Skin of body (tissue), 2 donors: ENCODE results near the gene AGPAT2. TPM values are rescaled to one million over a fixed set of nuclear protein-coding genes. Genes with fewer than 3 reads are reported as not detected.

Experiments
- DNase-seq: peaks from one replicate; lab custom pipeline; 2025; lab: John Stamatoyannopoulos, UW
- total RNA-seq: library from RNA; depleted of rRNA; stranded (reverse); fragments of >200 nt; gene quantifications from one replicate; pipeline ENCODE4 v1.2.3, GENCODE V29; 2014

AGPAT2 gene
- total RNA-seq, 1 donor from 2014 or later = 45.4 TPM

DNA sequence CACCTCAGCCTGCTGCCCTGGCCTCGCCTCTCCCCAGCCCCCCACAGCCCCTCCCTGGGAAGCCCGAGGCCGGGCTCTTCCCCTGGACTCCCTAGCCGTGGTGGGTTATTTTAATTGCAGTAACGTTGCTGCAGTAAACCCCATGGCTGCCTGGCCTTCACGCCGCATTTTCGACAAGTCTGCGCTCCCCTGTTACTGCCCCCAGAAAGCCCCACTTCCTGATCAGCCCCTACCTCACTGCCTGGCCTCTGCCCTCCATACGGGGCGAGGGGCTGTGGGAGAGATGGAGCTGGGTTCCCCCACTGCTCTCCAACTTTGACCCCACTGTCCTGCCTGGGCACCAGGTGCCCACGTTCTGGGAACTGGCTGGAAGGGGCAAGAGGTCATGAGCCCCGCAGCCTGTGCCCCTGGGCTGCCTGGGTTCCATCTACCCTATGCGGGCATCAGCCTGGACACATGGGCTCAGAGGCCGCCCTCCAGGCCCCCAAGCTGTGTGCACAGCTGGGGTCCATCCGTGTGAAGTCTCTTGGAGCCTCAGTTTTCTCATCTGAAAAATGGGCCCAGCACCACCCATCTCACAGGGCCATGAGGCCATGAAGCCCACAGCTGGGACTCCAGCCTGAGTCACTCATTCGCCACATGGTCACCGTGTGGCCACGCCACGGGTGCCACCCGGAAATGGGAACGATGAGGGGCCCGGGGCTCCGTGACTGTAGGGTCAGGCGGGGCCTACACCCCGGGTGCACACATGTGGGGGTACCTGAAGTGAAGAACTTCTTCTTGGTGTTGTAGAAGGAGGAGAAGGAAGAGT, 13.1 kb downstream of the AGPAT2 start:
- no peak for DNase-seq

DNA sequence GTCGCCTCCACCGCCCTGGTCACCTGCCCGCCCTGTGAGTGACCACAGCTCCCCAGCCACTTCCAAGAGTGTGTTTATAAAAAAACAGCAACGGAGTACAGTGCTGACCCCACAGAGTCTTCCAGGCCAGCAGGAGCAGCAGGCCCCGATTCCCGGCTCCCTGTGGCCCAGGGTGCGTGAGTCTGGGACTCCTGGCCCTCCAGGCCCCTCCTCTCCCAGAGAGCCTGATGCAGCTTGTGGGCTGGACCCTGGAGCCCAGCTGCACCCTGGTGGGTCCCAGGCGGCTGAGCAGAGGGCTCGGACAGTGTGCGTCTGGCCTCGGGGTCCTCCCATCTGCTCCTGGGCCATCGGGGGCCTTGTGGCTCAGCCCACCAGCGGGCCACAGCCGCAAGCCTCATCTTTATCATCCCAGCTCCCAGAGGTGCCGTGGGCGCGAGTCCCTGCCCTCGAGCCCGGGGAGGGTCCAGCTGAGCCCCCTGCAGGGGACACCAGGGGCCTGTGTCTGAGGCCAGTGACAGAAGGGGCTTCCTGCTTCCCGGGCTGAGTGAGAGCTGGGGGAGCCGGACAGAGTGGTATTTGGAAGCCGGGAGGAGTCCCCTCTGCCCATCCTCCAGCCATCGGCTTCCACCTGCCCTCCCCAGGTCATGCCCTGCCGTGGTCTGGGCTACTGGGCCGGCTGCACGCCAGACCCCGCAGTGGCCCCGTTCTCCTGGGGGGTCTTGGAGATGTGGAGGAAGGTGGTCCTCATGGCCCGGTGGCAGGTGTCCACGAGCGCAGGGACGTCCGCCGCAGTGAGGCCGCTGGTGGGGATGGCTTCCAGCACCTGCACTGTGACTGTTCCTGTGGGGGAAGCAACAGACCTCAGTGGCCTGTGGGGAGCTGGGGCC, 13.9 kb downstream of the AGPAT2 start:
- no peak for DNase-seq

DNA sequence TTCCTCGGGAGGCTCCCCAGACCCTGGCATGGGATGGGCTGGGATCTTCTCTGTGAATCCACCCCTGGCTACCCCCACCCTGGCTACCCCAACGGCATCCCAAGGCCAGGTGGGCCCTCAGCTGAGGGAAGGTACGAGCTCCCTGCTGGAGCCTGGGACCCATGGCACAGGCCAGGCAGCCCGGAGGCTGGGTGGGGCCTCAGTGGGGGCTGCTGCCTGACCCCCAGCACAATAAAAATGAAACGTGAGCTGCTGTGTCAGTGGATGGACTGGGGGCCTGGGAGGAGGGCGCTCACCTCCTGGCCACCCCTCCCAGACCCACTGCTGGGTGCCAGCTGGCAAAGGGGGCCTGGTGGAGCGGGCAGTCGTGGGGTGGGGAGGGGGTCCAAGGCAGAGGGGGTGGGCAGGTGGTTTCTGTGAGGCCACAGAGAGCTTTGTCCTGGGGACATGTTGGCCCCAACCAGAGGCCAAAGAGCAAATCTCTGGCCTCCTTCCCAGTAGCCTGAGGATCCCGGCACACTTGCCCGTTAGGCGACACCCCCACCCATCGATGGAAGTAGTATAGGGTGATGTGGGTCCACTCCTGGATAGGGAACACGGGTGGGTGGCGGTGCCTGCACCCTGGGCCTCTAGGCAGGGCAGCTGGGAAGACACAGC, 14.7 kb downstream of the AGPAT2 start:
- DNase-seq = no peak

DNA sequence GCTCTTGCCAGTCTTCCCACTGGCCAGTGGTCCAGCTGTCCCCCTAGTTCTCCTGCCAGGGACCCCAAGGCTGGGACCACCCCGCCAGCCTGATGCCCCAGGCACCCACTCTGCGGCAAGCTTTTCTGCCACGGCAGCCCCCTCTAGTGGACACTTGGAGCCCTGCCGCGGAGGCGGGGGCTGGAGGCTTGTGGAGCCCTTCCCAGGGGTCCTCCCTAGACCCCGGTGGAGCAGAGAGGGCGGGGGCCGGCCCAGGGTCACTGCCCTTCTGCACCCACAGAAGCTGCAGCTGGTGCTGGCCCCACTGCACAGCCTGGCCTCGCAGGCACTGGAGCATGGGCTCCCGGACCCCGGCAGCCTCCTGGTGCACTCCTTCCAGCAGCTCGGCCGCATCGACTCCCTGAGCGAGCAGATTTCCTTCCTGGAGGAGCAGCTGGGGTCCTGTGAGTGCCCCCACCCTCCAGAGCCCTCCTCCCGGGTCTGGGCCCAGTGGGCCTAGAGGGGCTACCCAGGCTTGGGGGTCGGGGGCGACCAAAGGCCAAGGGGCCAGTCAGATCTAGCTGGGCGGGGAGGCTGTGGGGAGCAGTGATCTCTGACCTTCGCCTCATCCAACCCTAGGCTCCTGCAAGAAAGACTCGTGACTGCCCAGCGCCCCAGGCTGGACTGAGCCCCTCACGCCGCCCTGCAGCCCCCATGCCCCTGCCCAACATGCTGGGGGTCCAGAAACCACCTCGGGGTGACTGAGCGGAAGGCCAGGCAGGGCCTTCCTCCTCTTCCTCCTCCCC, 15.4 kb downstream of the AGPAT2 start:
- DNase-seq = no peak

DNA sequence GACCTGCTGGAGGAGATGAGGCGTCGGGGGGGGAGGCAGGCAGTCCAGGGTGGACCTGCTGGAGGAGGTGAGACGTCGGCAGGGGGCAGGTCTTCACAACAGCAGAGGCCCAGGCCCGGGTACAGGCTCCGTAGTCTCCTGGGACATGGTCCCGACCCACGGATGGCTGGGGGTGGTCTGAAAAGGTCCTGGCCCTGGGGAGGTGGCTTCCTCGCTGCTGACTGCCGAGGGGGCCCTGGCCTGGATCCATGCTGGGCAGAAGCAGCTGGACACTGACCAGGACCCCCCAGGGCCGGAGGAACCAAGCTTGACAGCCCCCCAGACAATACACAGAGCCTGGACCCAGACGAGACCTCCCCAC, 16.0 kb downstream of the AGPAT2 start:
- DNase-seq = no peak

DNA sequence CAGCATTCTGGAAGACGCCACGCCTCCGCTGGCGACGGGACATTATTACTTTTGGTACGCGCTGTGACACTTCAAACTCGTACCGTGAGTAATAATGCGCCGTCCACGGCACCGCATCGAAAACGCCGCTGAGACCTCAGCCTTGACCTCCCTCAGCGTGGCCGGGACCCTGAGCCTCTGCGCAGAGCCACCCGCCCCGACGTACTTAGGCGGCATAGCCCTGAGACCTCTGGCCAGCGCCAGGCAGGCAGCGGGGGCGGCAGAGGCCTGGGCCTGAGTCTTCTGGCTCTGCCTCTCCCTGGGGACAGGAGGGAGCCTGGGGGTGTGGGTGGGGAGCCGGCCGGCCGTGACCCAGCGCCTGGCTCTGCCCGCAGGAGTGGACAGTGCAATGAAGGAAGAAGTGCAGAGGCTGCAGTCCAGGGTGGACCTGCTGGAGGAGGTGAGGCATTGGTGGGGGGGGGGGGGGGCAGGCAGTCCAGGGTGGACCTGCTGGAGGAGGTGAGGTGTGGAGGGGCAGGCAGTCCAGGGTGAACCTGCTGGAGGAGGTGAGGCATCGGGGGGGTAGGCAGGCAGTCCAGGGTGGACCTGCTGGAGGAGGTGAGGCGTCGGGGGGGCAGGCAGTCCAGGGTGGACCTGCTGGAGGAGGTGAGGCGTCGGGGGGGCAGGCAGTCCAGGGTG, 16.5 kb downstream of the AGPAT2 start:
- no peak for DNase-seq

DNA sequence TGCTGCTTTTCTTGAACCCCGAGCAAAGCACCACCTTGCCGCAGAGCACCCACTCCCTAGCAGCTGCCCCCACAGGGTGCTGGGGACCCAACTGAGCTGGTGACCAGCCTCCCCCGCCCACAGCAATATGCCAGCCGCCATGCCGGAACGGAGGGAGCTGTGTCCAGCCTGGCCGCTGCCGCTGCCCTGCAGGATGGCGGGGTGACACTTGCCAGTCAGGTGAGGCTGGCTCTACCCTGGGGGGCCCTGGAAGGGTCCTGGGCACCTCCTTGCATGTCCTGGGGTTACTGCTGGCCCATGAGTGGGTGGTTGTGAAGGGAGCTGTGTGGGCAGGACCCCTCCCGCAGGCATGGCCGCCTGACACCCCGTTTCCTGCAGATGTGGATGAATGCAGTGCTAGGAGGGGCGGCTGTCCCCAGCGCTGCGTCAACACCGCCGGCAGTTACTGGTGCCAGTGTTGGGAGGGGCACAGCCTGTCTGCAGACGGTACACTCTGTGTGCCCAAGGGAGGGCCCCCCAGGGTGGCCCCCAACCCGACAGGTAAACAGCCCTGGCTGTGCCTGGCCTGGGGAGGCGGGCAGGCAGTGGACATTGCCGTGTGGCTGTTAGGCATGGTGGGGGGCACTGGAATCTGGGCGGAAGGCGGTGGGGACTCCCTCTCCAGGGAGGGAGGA, 17.3 kb downstream of the AGPAT2 start:
- DNase-seq = no peak

DNA sequence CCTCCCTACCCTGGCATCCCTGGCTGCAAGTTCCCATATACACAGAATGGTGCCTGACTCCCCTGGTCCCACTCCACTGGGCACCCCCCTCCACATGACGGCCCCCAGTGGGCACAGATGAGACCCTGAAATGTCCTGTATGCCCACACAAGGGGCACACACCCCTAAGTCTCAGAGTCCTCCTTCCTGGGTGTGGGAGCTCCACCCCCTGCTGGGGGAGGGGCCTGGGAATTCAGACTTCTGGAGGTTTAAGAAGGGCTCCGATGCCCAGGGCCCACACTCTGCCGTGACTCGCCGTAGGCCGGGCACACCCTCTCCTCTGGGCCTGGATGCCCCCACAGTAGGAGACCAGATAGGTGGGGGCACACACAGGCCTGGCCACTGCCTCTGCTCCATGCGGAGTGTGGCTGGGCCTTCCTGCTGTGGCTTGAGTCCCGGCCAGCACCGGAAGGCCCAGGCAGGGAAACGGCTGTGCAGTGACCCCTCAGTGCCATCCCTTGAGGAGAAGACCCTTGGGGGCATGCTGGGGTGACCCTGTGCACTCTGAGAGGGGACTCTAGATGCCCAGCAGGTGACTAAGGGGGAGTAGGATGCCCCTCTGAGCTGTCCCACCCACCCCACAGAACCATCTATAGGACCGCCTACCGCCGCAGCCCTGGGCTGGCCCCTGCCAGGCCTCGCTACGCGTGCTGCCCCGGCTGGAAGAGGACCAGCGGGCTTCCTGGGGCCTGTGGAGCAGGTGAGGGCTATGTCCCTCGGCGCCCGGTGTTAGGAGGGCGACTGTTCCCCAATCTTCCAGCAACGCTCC, 18.1 kb downstream of the AGPAT2 start:
- no peak for DNase-seq

DNA sequence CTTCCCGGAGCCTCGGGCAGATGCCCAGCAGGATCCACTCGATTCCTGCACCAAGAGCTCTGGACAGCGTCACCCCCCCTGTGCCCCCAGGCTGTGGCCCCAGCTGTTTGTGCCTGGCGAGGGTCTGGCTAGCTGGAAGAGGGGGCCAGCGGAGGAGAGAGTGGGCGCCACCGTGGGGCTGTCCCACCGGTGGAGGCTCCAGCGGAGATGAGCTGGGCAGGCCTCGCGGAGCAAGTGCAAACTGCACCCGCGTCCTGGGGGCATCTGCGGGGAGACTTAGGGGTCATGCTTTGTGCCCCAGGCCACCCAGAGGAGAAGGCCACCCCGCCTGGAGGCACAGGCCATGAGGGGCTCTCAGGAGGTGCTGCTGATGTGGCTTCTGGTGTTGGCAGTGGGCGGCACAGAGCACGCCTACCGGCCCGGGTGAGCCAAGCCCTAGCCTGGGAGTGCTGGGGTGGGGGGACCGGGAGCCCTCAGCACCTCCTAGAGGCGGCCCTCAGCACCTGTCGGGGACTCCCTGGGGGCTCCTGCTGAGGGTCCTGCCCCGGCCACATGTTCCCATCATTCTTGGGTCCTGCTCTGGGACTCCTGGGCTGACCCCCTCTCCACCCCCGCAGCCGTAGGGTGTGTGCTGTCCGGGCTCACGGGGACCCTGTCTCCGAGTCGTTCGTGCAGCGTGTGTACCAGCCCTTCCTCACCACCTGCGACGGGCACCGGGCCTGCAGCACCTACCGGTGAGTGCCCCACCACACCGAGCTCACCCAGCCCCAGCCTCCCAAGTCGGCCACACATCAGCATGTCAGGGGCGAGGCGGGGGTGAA, 19.1 kb downstream of the AGPAT2 start:
- no peak for DNase-seq

DNA sequence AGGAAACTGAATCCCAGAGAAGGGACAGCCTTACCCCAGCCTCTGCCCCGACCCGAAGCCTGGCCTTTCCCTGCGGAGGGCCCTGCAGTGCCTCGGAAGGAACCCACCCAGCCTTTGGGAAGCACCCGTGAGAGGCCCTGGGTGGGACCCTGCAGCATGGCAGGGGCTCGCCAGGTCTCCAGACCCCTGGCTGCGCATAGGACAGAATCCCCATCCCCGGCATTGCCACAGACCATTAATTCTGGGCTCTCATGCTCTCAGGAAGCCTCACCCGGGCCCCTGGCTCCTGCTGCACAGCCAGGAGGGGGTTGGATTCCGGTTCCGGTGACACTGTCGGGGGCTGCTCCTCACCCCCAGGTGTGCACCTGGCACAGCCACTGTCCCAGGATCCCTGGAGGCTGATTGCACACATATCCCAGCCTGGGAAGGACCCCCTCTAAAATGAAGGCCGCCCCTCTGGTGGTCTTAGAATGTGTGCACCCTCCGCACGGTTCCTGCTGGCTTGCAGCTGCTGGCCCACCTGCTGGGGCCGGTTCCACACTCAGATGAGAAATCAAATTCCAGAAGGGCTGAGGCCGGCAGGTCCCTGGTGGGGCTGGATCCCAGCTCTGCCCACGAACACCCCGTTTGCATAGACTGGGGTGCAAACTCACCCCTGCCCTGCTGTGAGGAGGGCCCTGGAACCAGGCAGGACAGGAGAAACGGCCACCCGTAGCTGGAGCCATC, 19.9 kb downstream of the AGPAT2 start:
- DNase-seq = no peak

DNA sequence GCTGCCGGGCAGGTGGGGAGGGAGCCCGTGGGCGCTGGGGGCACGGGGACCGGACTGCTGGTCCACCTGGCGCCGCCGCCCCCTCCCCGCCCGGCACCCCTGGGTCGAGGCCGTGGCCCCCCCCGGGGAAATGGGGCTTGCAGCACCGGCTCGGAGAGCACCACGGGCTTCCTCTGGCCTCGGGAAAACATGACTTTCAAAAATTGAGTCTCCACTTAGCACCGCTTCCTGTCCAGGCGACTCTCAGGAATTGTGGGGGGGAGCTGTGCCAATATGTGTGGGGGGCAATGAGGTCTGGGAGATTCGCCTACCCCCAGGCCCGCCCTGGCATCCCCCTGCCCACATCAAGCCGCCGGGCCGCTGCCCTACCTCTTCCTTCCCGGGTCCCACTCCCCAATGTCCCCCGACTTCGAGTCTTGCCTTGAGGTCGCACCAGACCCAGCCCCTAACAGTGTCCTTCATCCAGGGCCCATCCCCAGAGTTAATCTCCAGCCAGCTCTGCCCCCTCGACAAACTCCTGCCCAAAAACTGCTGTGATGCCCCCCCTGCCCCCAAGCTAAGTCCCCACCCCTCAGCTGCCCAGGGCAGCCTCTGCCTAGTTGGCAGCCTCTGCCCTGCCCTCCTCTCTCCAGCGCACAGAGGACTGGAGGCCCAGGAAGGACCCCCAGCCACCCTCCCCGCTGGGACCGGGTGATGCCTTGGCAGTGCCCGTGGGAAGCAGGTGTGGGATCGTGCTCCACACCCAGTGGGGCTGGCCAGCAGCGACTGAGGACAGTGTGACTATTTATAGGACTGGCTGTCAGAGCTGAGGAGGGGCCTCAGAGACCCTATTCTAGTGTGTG, 20.7 kb downstream of the AGPAT2 start:
- DNase-seq = no peak

DNA sequence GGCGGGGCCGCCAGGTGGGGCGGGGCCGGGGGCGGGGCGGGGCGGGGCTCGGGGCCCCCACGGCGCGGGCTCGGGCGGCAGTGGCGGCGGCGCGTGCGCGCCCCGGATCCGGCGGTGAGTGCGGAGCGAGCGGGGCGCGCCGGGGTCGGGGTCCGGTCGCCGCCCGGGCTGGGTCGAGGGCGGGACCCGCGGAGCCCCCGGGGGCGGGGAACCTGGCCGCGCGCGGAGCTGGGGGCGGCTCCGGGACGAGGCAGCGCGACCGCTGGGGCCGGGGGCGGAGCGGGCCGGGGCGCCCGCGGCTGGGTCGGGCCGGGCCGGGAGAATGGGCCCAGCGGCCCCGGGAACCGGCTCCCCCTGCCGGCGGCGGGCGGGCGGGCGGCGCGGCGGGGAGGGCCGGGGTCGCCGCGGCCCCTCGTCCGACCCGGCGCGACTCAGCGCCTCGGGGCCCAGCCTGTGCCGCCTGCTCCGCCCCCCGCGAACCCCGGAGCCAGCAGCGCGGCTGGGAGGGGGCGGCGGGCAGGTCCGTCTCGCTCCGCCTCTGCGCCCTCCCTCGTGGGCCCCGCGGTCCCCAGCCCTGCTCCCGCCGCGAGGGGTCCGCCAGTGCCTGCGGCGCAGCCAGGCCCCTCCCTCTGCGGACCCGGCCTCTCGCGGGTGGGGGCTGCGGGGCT, 21.4 kb downstream of the AGPAT2 start:
- DNase-seq = no peak

DNA sequence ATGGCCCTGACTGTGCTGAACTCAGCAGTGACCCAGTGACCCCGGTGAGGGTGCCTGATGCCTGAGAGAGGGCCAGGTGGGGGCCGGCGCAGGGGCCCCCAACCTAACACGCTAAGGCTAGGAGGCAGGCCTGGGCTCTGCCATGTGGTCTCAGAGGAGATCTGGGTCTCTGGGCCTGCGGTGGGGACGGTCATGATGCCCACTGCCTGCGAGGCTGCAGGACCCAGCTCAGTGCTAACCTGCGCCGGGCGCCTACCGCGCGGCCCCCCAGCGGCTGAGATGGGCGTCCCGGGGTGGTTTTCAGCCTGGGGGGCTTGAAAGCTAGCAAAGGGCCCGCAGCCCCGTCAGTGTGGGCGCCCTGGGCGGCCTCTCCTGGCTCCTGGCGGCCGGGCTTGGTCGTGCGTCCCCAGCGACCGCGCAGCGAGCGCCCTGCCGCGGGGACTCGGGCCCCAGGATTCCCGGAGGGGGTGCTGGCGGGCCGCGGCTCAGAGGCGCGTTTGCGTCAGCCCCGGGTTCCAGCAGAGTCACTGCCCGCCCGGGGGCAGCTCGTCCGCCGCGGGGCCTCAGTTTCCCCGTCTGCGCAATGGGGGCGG, 22.1 kb downstream of the AGPAT2 start:
- no peak for DNase-seq

DNA sequence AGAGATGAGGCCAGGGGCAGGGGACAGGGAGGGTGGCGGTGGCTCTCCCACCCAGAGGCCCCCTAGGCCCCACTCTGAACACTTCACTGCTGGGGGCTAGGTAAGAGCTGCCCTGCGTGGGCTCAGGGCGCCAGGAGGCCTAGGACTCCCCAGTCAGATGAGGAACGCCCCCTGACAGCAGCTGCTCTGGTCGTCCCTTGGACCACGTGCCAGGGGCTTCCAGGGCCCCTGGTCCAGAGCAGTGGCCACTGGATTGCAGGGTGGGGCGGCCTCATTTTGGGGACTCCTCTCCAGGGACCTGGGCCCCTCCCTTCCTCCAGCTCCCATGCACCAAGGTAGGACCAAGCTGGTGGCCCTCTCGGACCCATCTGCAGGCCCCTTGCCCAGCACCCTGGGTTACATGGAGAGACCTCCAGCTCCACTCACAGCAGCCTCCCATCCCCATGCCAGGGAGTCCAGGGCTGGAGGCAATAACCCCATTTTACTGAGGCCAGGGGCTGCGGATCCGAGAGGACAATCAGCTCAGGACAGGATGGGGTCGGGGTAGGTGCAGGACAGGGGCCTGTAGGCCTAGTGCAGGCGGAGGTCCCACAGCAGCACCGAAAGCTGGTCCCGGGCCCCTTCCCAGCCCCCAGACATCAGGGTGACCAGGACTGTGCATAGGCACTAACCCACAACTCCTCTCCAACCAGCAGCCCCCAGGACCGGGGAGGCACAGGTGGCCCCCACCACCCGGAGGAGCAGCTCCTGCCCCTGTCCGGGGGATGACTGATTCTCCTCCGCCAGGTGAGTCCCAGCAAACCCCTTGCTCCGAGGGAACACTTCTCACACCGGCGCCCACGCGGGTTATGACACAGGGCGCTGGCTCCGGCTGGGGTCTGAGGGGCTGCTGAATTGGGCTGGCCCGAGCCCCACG, 23.0 kb downstream of the AGPAT2 start:
- no peak for DNase-seq
